Activated CD4-positive, alpha-beta T cell treated with anti-CD3 and anti-CD28 coated beads, Interleukin-2, Interleukin-4, amounts not matched to agents 100 ng/mL and 50 ng/mL, durations not matched to agents 16 hours and 8 hours (primary cell): ENCODE results near the gene RGS12.
A peak's percentile ranks its signal among the peaks of the same experiment; 100 is the strongest.
"Not testable (repeated sequence)": the region's sequence is repeated elsewhere in the genome, so short reads cannot be mapped to it uniquely, and the experiment has no call there.

Source experiments
- DNase-seq: peaks from one replicate; pipeline ENCODE4 v3.0.0-alpha.2; 2020; ENCODE audit warnings: low spot score

Gene RGS12

GRCh38 chr4:3299122-3299975 lies 6.5 kb downstream of the RGS12 start:
- no peak for DNase-seq

- DNase-seq = no peak
Observed at GRCh38 chr4:3299976-3300671, 7.3 kb downstream of the RGS12 start.

GRCh38 chr4:3300882-3301281 lies 8.1 kb downstream of the RGS12 start:
- DNase-seq = not testable (repeated sequence)

- DNase-seq = no peak
Observed at GRCh38 chr4:3301450-3302172, 8.8 kb downstream of the RGS12 start.

- peak; percentile 34 for DNase-seq
Observed at GRCh38 chr4:3302173-3302785, 9.5 kb downstream of the RGS12 start.

- DNase-seq = no peak
Observed at GRCh38 chr4:3302786-3303564, 10.2 kb downstream of the RGS12 start.

- no peak for DNase-seq
Observed at GRCh38 chr4:3303565-3303824, 10.7 kb downstream of the RGS12 start.

- DNase-seq = no peak
Observed at GRCh38 chr4:3303923-3304710, 11.3 kb downstream of the RGS12 start.

- no peak for DNase-seq
Observed at GRCh38 chr4:3304831-3305609, 12.2 kb downstream of the RGS12 start.

GRCh38 chr4:3305610-3306371 lies 13.0 kb downstream of the RGS12 start:
- no peak for DNase-seq

GRCh38 chr4:3306450-3306849 lies 13.6 kb downstream of the RGS12 start:
- no peak for DNase-seq

GRCh38 chr4:3307060-3307459 lies 14.2 kb downstream of the RGS12 start:
- DNase-seq = no peak

- DNase-seq = no peak
Observed at GRCh38 chr4:3307486-3307885, 14.7 kb downstream of the RGS12 start.

- DNase-seq = no peak
Observed at GRCh38 chr4:3307891-3308575, 15.2 kb downstream of the RGS12 start.

GRCh38 chr4:3308691-3309090 lies 15.9 kb downstream of the RGS12 start:
- no peak for DNase-seq

- no peak for DNase-seq
Observed at GRCh38 chr4:3310301-3311094, 17.7 kb downstream of the RGS12 start.

GRCh38 chr4:3311095-3311372 lies 18.2 kb downstream of the RGS12 start:
- DNase-seq = no peak

GRCh38 chr4:3311489-3312171 lies 18.8 kb downstream of the RGS12 start:
- no peak for DNase-seq
